ENCODE measurements around the gene CDH11.

Gene CDH11

GRCh38 chr16:64973171-64973570 lies 148.7 kb downstream of the CDH11 start:
- DNase-seq = no peak

DNA sequence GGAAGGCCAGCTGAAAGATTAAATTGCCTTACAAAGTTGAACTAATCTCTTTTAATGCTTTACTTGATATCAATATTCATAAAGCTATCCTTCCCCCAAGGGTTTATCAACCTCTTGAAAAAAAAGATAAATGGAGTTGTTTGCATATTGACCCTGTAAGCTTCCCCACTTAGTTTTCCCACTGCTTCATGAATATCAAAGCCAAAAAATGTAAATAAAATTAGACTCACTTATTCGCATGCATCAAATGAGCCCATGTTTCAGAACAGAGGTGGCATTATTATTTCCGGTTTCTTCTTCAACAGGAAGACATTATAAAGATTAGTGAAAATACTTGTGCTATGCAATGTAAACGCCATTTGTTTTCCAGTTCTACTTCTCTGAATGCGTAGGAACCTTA lies 150.7 kb downstream of the CDH11 start:
- DNase-seq = no peak

GRCh38 chr16:64969221-64969620 lies 152.6 kb downstream of the CDH11 start:
- no peak for DNase-seq

- no peak for DNase-seq
These were observed 153.3 kb downstream of the CDH11 start for GRCh38 chr16:64968539-64968938.

DNA sequence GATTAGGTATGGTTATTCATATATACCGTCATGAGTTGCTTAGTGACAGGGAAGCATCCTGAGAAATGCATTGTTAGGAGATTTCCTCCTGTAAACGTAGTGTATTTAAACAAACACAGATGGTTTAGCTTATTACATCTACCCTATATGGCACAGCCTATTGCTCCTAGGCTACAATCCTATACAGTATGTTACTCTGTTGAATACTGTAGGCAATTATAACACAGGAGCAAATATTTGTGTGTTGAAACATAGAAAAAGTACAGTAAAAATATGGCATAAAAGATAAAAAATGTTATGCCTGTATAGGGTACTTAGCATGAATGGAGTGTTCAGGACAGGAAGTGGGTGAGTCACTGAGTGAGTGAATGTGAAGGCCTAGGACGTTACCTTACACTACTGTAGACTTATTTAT lies 157.7 kb downstream of the CDH11 start:
- DNase-seq = no peak

GRCh38 chr16:64962786-64963185 lies 159.1 kb downstream of the CDH11 start:
- DNase-seq = no peak

DNA sequence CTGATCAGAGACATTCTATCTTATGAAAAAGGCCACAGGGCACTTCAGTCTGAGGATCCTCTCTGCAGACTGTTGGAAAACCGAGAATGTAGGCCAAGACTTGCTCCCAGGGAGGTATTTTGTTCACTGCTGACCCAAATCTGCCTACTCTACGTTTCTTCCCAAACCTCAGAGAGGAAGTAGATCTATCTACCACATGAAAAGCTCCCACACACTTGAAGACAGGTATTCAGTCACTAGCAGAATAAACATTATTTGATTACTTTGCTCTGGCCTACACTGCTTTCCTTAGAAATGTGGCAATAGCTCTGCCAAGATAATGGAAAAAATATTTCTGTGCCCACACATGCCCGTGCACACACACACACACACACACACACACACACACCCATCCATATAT lies 164.6 kb downstream of the CDH11 start:
- DNase-seq = no peak

DNA sequence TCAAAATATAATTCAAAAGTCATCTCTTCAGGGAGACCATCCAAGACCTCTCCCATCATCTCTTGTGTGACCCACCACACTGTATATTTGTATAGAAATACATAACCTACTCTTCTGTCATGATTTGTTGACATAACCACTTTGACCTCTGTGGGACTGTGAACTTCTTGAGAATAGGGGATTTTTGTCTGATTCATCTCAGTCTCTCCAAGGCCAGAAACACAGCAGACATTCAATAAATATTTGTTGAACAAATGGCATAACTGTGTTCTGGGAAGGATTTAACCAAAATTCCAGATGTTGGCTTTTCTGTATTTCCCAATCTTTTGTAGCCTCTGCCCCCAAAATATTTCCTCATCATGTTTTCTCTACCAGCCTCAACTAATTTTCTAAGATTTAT lies 169.7 kb downstream of the CDH11 start:
- no peak for DNase-seq

- DNase-seq = no peak
These were observed 170.7 kb downstream of the CDH11 start for GRCh38 chr16:64951193-64951592.

- DNase-seq = no peak
These were observed 171.1 kb downstream of the CDH11 start for GRCh38 chr16:64950731-64951130.

GRCh38 chr16:64950262-64950661 lies 171.6 kb downstream of the CDH11 start:
- no peak for DNase-seq

DNA sequence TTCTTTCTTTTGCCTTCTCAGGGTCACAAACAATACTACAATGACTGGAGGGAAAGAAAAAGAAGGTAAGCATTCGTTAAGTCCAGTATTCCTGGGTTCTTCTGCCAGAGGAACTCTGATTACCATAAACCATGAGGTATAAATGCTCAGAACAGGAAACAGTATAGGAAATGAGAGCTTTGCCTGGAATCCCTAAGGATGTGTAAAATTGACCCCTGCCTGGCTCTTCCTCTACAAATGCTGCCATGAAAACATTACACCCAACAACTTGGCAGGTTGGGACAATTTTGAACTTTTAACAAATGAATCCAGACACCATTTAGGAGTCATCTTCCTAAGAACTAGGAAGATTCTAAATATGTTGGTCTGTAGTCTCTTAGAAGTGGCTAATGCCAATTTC lies 173.8 kb downstream of the CDH11 start:
- no peak for DNase-seq

DNA sequence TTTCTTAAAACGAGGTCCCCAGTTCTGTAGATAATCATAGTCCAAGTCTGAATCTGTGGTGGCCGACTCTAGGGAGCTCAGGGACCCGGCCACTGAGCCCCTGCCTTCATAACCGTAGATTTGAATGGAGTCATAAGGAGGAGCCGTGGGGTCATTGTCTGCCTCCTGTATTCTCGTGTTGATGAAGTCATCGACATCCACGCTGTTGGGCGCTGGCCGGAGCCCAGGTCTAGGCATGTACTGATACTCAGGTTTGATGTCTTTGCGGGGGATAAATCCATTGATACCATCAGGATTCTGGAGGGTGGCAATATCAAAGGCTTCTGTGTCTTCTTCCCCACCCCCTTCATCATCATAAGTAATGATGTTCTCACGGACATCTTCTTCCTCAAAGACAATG lies 174.2 kb downstream of the CDH11 start:
- no peak for DNase-seq

- DNase-seq = peak; percentile 37
These were observed 188.0 kb downstream of the CDH11 start for GRCh38 chr16:64933885-64934284.

- no peak for DNase-seq
These were observed 195.4 kb downstream of the CDH11 start for GRCh38 chr16:64926476-64926875.

- DNase-seq = no peak
These were observed 196.7 kb downstream of the CDH11 start for GRCh38 chr16:64925166-64925565.

DNA sequence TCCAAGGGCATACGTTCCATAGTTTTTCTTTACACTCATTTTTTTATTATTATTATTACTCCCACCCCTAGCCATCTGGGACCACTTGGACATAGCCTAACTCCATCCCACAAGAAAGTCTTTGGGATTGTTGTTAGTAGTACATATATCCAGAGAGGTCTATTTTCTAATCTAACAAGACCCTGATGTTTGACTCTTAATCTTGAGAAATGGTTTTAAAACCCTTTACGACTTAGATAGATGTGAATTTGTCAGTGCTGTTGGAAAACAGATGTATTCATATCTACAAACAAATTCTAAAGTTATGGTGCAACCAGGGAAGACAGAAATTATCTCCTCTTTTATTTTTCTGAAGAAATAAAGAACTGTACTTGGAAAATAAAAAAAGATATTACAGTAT lies 197.8 kb downstream of the CDH11 start:
- DNase-seq = no peak

GRCh38 chr16:64919929-64920607 lies 201.8 kb downstream of the CDH11 start:
- DNase-seq = no peak

- DNase-seq = no peak
These were observed 202.7 kb downstream of the CDH11 start for GRCh38 chr16:64919141-64919540.

DNA sequence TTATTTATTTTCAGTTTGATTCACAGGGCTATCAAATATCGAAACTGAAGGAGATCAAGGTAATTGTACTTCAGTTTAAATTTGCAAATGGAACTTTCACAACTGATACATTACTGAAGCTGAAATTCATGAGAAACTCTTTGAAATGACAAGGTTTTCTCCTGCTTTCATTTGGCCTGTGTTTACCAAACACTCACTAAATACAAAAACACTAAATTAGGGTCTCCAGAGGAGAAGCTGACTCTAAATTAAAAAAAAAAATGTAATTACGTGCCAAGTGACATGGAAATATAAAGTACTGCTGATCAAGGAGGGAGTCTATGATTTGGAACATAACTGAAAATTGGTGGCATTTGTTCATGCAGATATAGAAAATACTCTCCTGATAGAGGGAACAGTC lies 205.8 kb downstream of the CDH11 start:
- no peak for DNase-seq

DNA sequence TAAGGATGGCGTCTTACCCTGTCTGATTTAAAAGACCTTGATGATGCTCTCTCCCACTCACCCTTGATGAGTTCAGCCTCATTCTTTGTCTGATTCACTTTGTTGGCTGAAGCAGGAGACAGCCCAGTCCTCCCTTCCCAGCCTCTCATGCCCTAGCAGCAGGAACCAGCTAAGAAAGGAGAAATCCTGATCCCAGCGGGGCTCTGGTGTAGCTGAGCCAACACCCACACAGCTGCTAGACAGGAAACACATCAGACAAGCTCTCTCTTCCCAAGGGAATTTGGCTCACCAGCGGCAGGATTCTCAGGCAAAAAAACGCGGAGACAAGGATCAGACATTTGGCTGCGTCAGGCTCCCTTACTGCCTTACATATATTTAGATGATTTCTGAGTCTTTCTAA lies 211.5 kb downstream of the CDH11 start:
- DNase-seq = peak; percentile 69

DNA sequence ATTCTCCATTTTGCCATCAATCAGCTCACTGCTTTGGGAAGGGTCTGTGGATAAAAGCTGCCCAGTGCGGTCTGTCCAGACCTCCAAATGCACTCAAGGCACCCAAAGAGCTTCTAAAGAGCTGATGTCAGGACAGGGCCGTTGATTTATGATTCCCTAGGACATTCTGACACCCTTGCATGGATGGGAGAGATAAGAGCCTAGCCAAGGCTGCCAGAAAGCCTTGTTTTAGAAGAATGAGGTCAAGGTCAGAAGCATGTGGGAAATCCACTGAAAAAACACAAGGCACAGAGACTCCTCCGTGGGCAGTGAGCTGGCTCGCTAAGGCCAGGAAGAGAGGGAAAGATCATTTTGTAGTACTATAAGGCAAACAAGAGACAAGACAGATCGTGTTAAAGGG lies 214.0 kb downstream of the CDH11 start:
- DNase-seq = no peak

- no peak for DNase-seq
These were observed 218.1 kb downstream of the CDH11 start for GRCh38 chr16:64903770-64904169.

- no peak for DNase-seq
These were observed 221.3 kb downstream of the CDH11 start for GRCh38 chr16:64900517-64900916.

GRCh38 chr16:64900019-64900418 lies 221.8 kb downstream of the CDH11 start:
- DNase-seq = no peak

GRCh38 chr16:64898159-64898558 lies 223.7 kb downstream of the CDH11 start:
- no peak for DNase-seq

Measured in femur (tissue), 1 donor.